Stimulated activated CD4-positive, alpha-beta T cell treated with anti-CD3 and anti-CD28 coated beads, Interleukin-4, amount 100 ng/mL, for 4 hours (primary cell): Measurements from ENCODE around the gene SRSF1.
"Not testable (repeated sequence)": the region's sequence is repeated elsewhere in the genome, so short reads cannot be mapped to it uniquely, and the experiment has no call there.

Experiments used
- DNase-seq, 2 experiments: peaks; one replicate each; pipeline ENCODE4 v3.0.0-alpha.2; 2020

Gene SRSF1

GRCh38 chr17:57963149-57963511 lies 43.9 kb downstream of the SRSF1 start:
- DNase-seq, result no peak

- no peak for DNase-seq
These were observed 44.5 kb downstream of the SRSF1 start for GRCh38 chr17:57962279-57963148.

DNA sequence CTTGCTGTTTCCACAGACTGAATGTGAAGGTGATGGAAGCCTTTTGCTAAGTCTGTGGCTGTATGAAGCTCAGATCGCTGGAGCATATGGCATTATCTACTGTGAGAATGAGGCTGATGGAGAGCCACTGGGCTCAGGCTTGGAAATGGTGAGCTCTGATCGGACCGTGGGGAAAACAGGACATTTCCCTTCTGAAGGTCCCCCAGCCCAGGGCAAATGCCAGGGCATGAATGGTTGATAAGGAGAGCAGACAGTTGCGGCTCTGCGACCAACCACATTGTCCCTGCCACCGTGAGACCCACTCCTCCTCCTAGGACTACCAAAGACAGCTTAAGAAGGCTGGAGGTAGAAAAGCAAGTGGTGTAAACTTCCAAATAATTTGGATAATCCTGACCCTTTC lies 47.1 kb downstream of the SRSF1 start:
- DNase-seq, result no peak

DNA sequence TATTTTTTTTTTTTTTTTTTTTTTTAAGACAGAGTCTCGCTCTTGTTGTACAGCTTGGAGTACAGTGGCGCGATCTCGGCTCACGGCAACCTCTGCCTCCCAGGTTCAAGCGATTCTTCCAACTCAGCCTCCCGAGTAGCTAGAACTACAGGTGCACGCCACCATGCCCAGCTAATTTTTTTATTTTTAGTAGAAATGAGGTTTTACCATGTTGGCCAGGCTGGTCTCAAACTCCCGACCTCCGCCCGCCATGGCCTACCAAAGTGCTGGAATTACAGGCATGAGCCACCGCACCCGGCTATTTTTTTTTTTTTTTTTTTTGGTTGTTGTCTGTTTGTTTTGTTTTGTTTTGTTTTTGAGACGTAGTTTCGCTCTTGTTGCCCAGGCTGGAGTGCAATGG lies 48.7 kb downstream of the SRSF1 start:
- not testable (repeated sequence) for DNase-seq

DNA sequence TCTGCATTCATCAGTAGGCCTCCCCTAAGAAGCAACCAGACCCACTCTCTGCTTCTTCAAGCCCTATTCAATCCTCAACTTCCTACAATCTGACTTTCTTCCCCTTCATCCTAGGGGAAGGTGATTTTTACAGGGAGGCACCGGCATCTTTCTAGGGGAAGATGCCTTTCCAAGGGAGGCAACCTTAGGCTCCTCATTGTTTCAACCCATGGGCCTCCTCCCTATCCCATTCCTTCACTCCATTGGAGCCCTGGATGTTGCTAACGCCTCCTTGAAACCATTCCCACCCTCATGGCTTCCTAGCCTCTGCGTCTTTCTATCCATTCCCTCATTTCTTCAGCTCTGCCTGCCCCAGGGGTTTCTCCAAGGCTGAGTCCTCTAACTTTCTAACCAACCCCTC lies 49.2 kb downstream of the SRSF1 start:
- no peak for DNase-seq

DNA sequence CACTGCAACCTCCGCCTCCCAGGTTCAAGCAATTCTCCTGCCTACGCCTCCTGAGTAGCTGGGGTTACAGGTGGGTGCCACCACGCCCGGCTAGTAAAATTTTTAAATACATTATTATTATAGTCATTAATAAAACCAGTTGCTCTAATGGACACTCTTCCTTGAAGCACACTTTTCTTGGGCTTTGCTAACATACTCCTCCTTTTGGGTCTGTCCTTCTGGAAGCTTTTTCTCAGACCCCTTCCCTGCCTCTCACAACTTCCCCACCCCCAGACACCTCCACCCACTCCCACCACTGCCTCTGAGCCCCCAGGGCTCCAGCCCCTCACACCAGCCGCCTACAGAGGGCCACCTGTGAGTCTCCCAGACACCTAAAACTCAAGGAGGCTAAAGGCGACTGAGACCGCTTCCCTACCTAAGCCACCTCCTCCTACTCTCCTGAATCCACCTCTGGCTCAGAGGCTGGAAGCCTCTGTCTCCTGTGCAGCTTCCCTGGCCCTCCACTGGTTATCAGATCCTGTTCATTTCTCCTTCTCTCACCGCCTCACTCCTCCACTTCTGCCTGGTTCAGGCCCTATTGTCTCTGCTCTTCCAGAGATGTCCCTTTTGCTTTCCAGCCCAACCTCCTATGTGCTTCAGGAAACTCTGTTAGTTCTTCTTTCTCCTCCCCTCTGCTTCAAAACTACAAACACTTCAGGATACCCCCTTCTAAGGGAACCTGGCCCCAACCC lies 49.8 kb downstream of the SRSF1 start:
- no peak for DNase-seq

GRCh38 chr17:57956291-57957119 lies 50.5 kb downstream of the SRSF1 start:
- peak in 1 of 2 experiments; percentile 25 for DNase-seq

GRCh38 chr17:57955183-57955931 lies 51.7 kb downstream of the SRSF1 start, which contains the start of gene CUEDC1:
Gene CUEDC1 (minus strand): TSS chr17:57955412. CDS start chr17:57885564, 69,848 bp downstream.
- peak; percentile 63 to 69 for DNase-seq

DNA sequence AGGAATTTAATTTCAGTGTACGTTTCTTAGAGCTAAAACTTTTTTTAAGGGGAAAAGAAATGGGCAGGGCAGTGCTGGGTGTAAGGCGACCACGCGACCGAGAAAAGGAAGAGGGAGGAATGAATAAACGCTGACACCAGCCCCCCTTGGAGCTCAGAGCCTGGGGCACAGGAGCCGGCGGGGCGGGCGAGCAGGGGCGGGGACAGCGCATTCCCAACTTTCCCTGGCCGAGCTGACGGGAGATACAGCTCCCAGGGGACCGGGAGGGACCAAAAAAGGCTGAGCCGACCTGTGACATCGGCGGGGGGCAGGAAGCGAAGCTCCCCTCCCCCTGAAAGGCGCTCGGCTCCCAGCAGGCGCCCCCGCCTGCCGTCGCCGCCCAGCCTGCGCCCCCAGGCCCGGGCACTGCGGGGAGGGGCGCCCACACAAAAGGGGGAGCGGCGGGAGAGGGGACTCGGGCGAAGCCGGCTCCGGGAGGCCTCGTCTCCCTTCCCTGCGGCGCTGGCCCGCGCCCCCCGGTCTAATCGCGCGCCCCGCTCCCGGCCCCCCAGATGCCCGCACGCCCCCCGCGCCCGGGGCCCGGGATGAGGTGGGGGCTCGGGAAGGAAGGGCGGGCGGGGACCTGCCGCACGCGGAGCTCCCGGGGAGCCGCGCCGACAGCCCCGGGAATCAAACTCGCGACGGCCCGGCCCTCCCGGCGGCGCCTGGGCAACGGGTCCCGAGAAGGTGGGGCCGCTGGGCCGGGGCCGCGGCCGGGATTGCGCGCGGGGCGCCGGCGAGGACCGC lies 52.5 kb downstream of the SRSF1 start:
- DNase-seq, result no peak

DNA sequence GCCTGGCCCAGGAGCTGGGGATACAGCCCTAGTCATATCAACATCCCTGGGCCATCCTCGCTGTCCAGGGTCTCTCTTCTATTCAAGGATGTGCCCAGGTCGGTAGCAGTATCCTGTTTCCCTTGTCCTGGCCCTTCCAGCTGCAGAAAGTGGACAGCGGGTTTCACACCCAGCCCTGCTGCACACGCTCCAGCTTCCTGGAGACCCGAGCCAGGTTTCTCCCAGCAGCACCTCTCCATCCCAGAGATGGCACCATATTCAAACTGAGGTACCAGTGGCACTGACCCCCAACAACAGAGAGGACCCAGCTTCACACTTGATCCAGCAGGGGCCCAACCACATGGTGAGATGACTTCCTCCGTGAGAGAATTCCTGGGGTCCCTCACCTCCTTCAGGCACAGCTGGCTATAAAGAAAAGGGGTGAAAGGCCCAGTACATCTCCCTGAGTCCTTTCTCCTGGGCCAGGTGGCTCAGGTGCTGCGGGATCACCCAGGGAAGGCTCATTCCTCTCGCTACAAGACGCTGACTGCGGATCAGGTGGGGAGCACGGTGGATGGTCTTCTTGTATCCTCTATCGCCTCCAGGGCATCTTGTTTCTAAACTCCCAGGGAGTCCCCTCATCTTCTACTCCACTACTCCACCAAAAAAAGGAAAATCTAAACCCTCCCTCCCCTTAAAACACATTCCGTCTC lies 53.2 kb downstream of the SRSF1 start:
- DNase-seq, result no peak
